GM12878 (cell line): ENCODE data around the gene CBARP. TPM values are rescaled to one million over a fixed set of nuclear protein-coding genes. Genes with fewer than 3 reads are reported as not detected.
A peak's percentile ranks its signal among the peaks of the same experiment; 100 is the strongest.

Experiments used
- ATAC-seq: fragments of 200-7000 bp; cut with Tn5 transposase; 3 replicates; pipeline ENCODE4 v1.9.1; 2020; ENCODE audit warnings: mild to moderate bottlenecking, moderate library complexity
- BruUV-seq: library from RNA; stranded (reverse); fragments of 400-500 nt; replicated peaks from 2 replicates; lab custom pipeline; 2021; lab: Mats Ljungman, UMichigan
- CTCF ChIA-PET: fragments of 300-600 bp; sonication (Branson Sonifier 250); formaldehyde crosslinking; extraction: SDS; loops from one replicate; lab custom pipeline; 2021; ENCODE audit warnings: inconsistent platforms; lab: Yijun Ruan, JAX
- POLR2A ChIA-PET: fragments of 350-600 bp; formaldehyde crosslinking; extraction: SDS; loops from one replicate; lab custom pipeline; 2021; ENCODE audit warnings: inconsistent platforms; lab: Charles Lee
- RAD21 ChIA-PET: fragments of 300-600 bp; sonication (Branson Sonifier 250); formaldehyde crosslinking; loops from one replicate; lab custom pipeline; 2023; ENCODE audit warnings: antibody characterized with exemption; ENCODE audit not compliant: unreplicated experiment; lab: Charles Lee
- SMC1A ChIA-PET: fragments of 300-600 bp; sonication (Branson Sonifier 250); formaldehyde crosslinking; loops from one replicate; lab custom pipeline; 2023; ENCODE audit not compliant: unreplicated experiment, uncharacterized antibody; lab: Charles Lee
- DNase-seq: peaks from one replicate; pipeline ENCODE4 v3.0.0-alpha.2; 2011; ENCODE audit warnings: low read depth, low spot score
- FAIRE-seq: peaks from 3 replicates; lab custom pipeline; 2011; peaks lifted over from hg19 to GRCh38; lab: Jason Lieb, UNC
- H2AFZ ChIP-seq: 2 replicates; pipeline ENCODE4 v1.6.0; 2011; ENCODE audit warnings: low read depth, low read length, control low read depth; ENCODE audit not compliant: control insufficient read depth
- H3K27ac ChIP-seq: 2 replicates; pipeline ENCODE4 v1.5.1; 2011; ENCODE audit warnings: control low read depth; ENCODE audit not compliant: control insufficient read depth, insufficient read depth
- H3K27me3 ChIP-seq, 2 experiments: replicated peaks in 1 of 2; 2 replicates each; pipeline versions ENCODE4 v1.6.0 to v1.6.1; 2011; ENCODE audit warnings: low read length in 1 of 2; ENCODE audit not compliant: control insufficient read depth in 2 of 2, insufficient read depth in 2 of 2
- H3K36me3 ChIP-seq, 2 experiments: 2 replicates each; pipeline ENCODE4 v1.5.1; 2011; ENCODE audit warnings: low read length in 1 of 2; ENCODE audit not compliant: control insufficient read depth in 2 of 2, insufficient read depth in 2 of 2
- H3K4me1 ChIP-seq: 2 replicates; pipeline ENCODE4 v1.6.1; 2011; ENCODE audit warnings: mild to moderate bottlenecking, low read length, moderate library complexity, mixed read lengths; ENCODE audit not compliant: control insufficient read depth, insufficient read depth
- H3K4me2 ChIP-seq: 2 replicates; pipeline ENCODE4 v1.6.0; 2011; ENCODE audit warnings: control low read depth; ENCODE audit not compliant: control insufficient read depth, insufficient read depth
- H3K4me3 ChIP-seq: fragments of 200-600 bp; sonication (generic); 2 replicates; pipeline ENCODE4 v1.5.1; 2016
- H3K79me2 ChIP-seq: 2 replicates; pipeline ENCODE4 v1.6.0; 2011; ENCODE audit warnings: low read length; ENCODE audit not compliant: control insufficient read depth, insufficient read depth
- H3K9ac ChIP-seq: 2 replicates; pipeline ENCODE4 v1.8.0; 2011; ENCODE audit warnings: low read length, control low read depth, mixed read lengths; ENCODE audit not compliant: control insufficient read depth, insufficient read depth
- H3K9me3 ChIP-seq: replicated peaks from 3 replicates; pipeline ENCODE4 v1.5.1; 2011; ENCODE audit warnings: mild to moderate bottlenecking, low read length; ENCODE audit not compliant: control insufficient read depth, insufficient read depth
- H4K20me1 ChIP-seq: 2 replicates; pipeline ENCODE4 v1.6.0; 2011; ENCODE audit not compliant: control insufficient read depth, insufficient read depth
- BCL3 ChIP-seq: IDR thresholded peaks from 2 replicates; pipeline ENCODE4 v1.6.1; 2011; ENCODE audit warnings: borderline replicate concordance, low read depth, mild to moderate bottlenecking, moderate library complexity, low read length; ENCODE audit not compliant: insufficient read depth, poor library complexity, severe bottlenecking
- BMI1 ChIP-seq: fragments of 450-650 bp; IDR thresholded peaks from 2 replicates; pipeline ENCODE4 v1.6.1; 2016; ENCODE audit warnings: mild to moderate bottlenecking, moderate library complexity, borderline replicate concordance
- CBFB ChIP-seq: IDR thresholded peaks from 2 replicates; pipeline ENCODE4 v1.6.1; 2016; ENCODE audit warnings: antibody characterized with exemption, low read depth
- CHD4 ChIP-seq: fragments of 200-600 bp; sonication (generic); IDR thresholded peaks from 2 replicates; pipeline ENCODE4 v1.6.1; 2016; ENCODE audit warnings: mild to moderate bottlenecking
- IKZF1 ChIP-seq: fragments of 450-650 bp; conservative IDR thresholded peaks from 2 replicates; pipeline ENCODE4 v1.6.1; 2017; ENCODE audit warnings: antibody characterized with exemption, mild to moderate bottlenecking
- IRF3 ChIP-seq: fragments of 450-650 bp; IDR thresholded peaks from 2 replicates; pipeline ENCODE4 v1.6.1; 2014; ENCODE audit warnings: mild to moderate bottlenecking
- NKRF ChIP-seq: fragments of 450-650 bp; conservative IDR thresholded peaks from 2 replicates; pipeline ENCODE4 v1.6.1; 2017; ENCODE audit warnings: mild to moderate bottlenecking, moderate library complexity
- NR2C1 ChIP-seq: fragments of 450-650 bp; IDR thresholded peaks from 2 replicates; pipeline ENCODE4 v1.6.1; 2017; ENCODE audit warnings: antibody characterized with exemption, mild to moderate bottlenecking, moderate library complexity
- NRF1 ChIP-seq: conservative IDR thresholded peaks from 2 replicates; pipeline ENCODE4 v1.6.1; 2011; ENCODE audit warnings: mild to moderate bottlenecking, low read depth, low read length, improper control_type of control experiment
- POLR2A ChIP-seq: IDR thresholded peaks from 2 replicates; pipeline ENCODE4 v1.6.1; 2011; ENCODE audit warnings: low read depth, mild to moderate bottlenecking, low read length
- RELB ChIP-seq: fragments of 450-650 bp; IDR thresholded peaks from 2 replicates; pipeline ENCODE4 v1.6.1; 2017; ENCODE audit warnings: low read depth, mild to moderate bottlenecking, moderate library complexity
- SMARCA5 ChIP-seq: fragments of 450-650 bp; IDR thresholded peaks from 2 replicates; pipeline ENCODE4 v1.6.1; 2017; ENCODE audit warnings: mild to moderate bottlenecking
- STAT1 ChIP-seq: fragments of 450-650 bp; conservative IDR thresholded peaks from 2 replicates; pipeline ENCODE4 v1.6.1; 2014; ENCODE audit warnings: antibody characterized with exemption, mild to moderate bottlenecking
- TARDBP ChIP-seq: IDR thresholded peaks from 2 replicates; pipeline ENCODE4 v1.6.1; 2016; ENCODE audit warnings: borderline replicate concordance
- TCF3 ChIP-seq: IDR thresholded peaks from 2 replicates; pipeline ENCODE4 v1.6.1; 2012; ENCODE audit warnings: low read depth, mild to moderate bottlenecking, low read length, borderline replicate concordance; ENCODE audit not compliant: insufficient read depth
- ZSCAN29 ChIP-seq: fragments of 450-650 bp; IDR thresholded peaks from 2 replicates; pipeline ENCODE4 v1.6.1; 2017; ENCODE audit warnings: mild to moderate bottlenecking, moderate library complexity
- WGBS: methylation state at CpG from one replicate; pipeline ENCODE4 v1.1.6; 2016; ENCODE audit warnings: low lambda C conversion rate; ENCODE audit not compliant: insufficient replicate concordance, insufficient coverage; ENCODE audit errors: missing lambda C conversion rate; 5-methylcytosine and 5-hydroxymethylcytosine counted together
- in situ Hi-C: fragments of 300-500 bp; cut with MboI; formaldehyde crosslinking; loops from 9 replicates; pipeline ENCODE4 v1.14.3; 2018; ENCODE audit warnings: mixed read lengths
- intact Hi-C: fragments of 100-400 bp; cut with micrococcal nuclease; formaldehyde crosslinking; loops from one replicate; pipeline ENCODE4 v1.14.2; 2022; ENCODE audit not compliant: unreplicated experiment
- polyA plus RNA-seq, 11 experiments: library from polyadenylated mRNA; depleted of rRNA in 4 of 11; unstranded in 6 of 11; stranded (reverse) in 5 of 11; fragments of >200 nt; fragmentation: Nextera tagmentation in 4 of 11; fragmentation: Illumina TruSeq in 1 of 11; extraction: Ambion mirVana in 4 of 11; extraction: Trizol in 1 of 11; gene quantifications; 1 replicate in 1 of 11; 2 replicates in 10 of 11; pipeline versions ENCODE4 v1.2.1 to v1.2.3, GENCODE V29; 2011 to 2016; ENCODE audit warnings: inconsistent platforms in 2 of 11, missing spikeins in 2 of 11, low read depth in 1 of 11
- total RNA-seq, 4 experiments: library from RNA; depleted of rRNA in 3 of 4; stranded (reverse); fragments of >200 nt in 3 of 4; fragmentation: Illumina TruSeq in 1 of 4; extraction: Trizol in 1 of 4; gene quantifications; 2 replicates each; pipeline versions ENCODE4 v1.2.1 to v1.2.3, GENCODE V29; 2013 to 2021

CBARP gene
- total and polyA plus RNA-seq, 10 of the 15 experiments (the other 5 are each of a cell fraction or from before 2014, with no cell fraction given), result 0.04 to 0.59 (median 0.18) TPM; not detected in 3

GRCh38 chr19:1264801-1265614, 27.2 kb upstream of the CBARP start:
- H3K27me3 ChIP-seq, result no peaks in the 10 kb centered on the region
- ChIA-PET SMC1A (interaction anchor here (7.3 kb wide), 1 partner anchor 21 kb away, joined by 172 read pairs; the partner anchor contains the start of gene ATP5F1D), POLR2A (interaction anchor here (1.0 to 8.7 kb wide), 2 partner anchors 12 to 21 kb away, joined by 3 to 184 read pairs; partner anchors contain the start of gene ATP5F1D), CTCF (interaction anchor here (1.2 to 7.2 kb wide), 3 partner anchors 12 to 22 kb away, joined by 3 to 363 read pairs (median 26); partner anchors contain the start of gene ATP5F1D), RAD21 (interaction anchor here (1.3 to 5.1 kb wide), 5 partner anchors 12 to 198 kb away, joined by 4 to 336 read pairs (median 9); partner anchors contain the start of gene ARHGAP45)
- no peak overlapping the region for H3K9ac ChIP-seq
- FAIRE-seq, result no peak
- H3K4me3 ChIP-seq, result peak overlapping the region; percentile 10; the same call in 1 of the 2 replicates
- no peaks in the 10 kb centered on the region for H3K9me3 ChIP-seq
- H3K4me2 ChIP-seq, result peak overlapping the region; percentile 66
- no peak for DNase-seq
- H3K36me3 ChIP-seq, result no peaks in the 10 kb centered on the region
- no peak overlapping the region for H2AFZ ChIP-seq
- 1% methylated on average over 26 of the region's 26 CpGs for WGBS
- intact Hi-C loops, result no loop called here
- no peaks in the 10 kb centered on the region; the same call in 1 of the 2 replicates for H4K20me1 ChIP-seq
- peaks cover 55% of the 10 kb centered on the region for H3K4me1 ChIP-seq
- H3K27ac ChIP-seq, result peak overlapping the region; percentile 16
- in situ Hi-C loops, result loop anchor here (10.0 kb wide), 1 partner anchor 820 kb away; no protein-coding TSS in a partner anchor
- no TSS peak for BruUV-seq
- peaks cover 31% of the 10 kb centered on the region for H3K79me2 ChIP-seq
- peak; percentile 3 for ATAC-seq
- TF ChIP-seq RELB, result peak; percentile 63
- no peak for TF ChIP-seq ZSCAN29
- no peak for TF ChIP-seq BCL3
- TF ChIP-seq STAT1, result no peak
- 0 out of 2 replicates have a peak, but pooled peaks have one; percentile 38 for TF ChIP-seq IKZF1
- TF ChIP-seq IRF3, result 0 out of 2 replicates have a peak, but pooled peaks have one; percentile 21
- TF ChIP-seq TARDBP, result no peak
- TF ChIP-seq POLR2A, result 0 out of 2 replicates have a peak, but pooled peaks have one; percentile 14
- peak; percentile 65 for TF ChIP-seq NR2C1
- TF ChIP-seq SMARCA5, result peak; percentile 34; the same call in 1 of the 2 replicates
- no peak for TF ChIP-seq NRF1
- no peak for TF ChIP-seq CBFB
- 0 out of 2 replicates have a peak, but pooled peaks have one; percentile 48 for TF ChIP-seq NKRF
- no peak for TF ChIP-seq CHD4
- peak; percentile 95 for TF ChIP-seq BMI1
- TF ChIP-seq TCF3, result peak; percentile 69; the same call in 1 of the 2 replicates
